Adrenal gland (tissue), 5 donors: ENCODE results near the gene VAC14.

ENCODE experiments used
- CTCF ChIP-seq, 6 experiments: fragments of 450-650 bp in 4 of 6; fragments of 200-600 bp in 2 of 6; sonication (generic) in 1 of 6; IDR thresholded peaks; 1 replicate in 5 of 6; 2 replicates in 1 of 6; pipeline versions ENCODE4 v1.5.1 to v1.8.0; 2016 to 2021; ENCODE audit warnings: antibody characterized with exemption in 6 of 6, mild to moderate bottlenecking in 2 of 6, moderate library complexity in 1 of 6
- POLR2A ChIP-seq, 2 donors: fragments of 450-650 bp; IDR thresholded peaks; one replicate each; pipeline ENCODE4 v1.6.1; 2017; ENCODE audit warnings: antibody characterized with exemption in 2 of 2, mild to moderate bottlenecking in 2 of 2, moderate library complexity in 1 of 2
- donor health status: DM: no; HTN: no; CAD: no.

- no peak for TF ChIP-seq CTCF (IDR thresholded peaks at IDR 0.05)
- no peak for TF ChIP-seq POLR2A (IDR thresholded peaks at IDR 0.05)
Observed at GRCh38 chr16:70709942-70710341, 91.0 kb downstream of the VAC14 start.
